Adipose tissue (tissue), 3 donors: ENCODE results near the gene TERB1. TPM values are rescaled to one million over a fixed set of nuclear protein-coding genes. Genes with fewer than 3 reads are reported as not detected.

Experiments
- H3K27ac ChIP-seq: one replicate; pipeline ENCODE4 v1.5.1; 2013; ENCODE audit warnings: low read depth, low read length
- WGBS, 3 donors: extraction: QIAGEN DNeasy Blood & Tissue Kit; methylation state at CpG; one replicate each; pipeline ENCODE4 v1.1.7; 2013; 5-methylcytosine and 5-hydroxymethylcytosine counted together
- polyA plus RNA-seq, 3 donors: library from polyadenylated mRNA; stranded (reverse); fragments of 200-250 nt; gene quantifications; one replicate each; pipeline ENCODE4 v1.2.3, GENCODE V29; 2013
- donor health status: healthy with polysubstance abuse.
- donor health status: Bipolar disorder and iron deficiency.
- donor health status: healthy.

The TERB1 gene, protein sequence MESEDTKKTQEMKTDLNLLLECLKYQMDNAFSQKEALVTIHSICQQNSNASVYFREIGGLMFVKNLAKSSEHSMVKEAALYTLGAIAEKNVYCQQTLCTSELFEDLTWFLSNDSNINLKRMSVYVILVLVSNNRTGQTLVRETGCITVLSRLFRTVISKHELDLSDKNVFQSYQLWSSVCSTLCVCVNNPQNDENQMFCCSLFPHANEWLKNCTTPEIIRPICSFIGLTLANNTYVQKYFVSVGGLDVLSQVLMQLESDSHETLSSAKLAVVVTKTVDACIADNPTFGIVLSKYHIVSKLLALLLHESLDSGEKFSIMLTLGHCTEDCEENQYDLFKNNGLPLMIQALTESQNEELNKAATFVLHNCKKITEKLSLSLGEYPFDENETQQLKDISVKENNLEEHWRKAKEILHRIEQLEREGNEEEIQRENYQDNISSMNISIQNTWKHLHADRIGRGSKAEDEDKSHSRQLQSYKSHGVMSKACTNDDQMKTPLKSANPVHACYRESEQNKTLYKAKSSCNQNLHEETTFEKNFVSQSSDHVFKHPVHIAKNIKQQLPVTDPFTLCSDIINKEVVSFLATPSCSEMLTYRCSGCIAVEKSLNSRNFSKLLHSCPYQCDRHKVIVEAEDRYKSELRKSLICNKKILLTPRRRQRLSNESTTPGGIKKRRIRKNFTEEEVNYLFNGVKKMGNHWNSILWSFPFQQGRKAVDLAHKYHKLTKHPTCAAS
- not detected for polyA plus RNA-seq

GRCh38 chr16:66801320-66802105 lies at the start of gene TERB1:
TERB1 (minus strand) TSS chr16:66801584; CDS start chr16:66796798, 4,786 bp downstream.
- WGBS, 3 donors = 92 to 95% (median 93%) methylated on average over 56 of the region's 56 CpGs
- H3K27ac ChIP-seq = no peak within 1 kb of the TSS

DNA sequence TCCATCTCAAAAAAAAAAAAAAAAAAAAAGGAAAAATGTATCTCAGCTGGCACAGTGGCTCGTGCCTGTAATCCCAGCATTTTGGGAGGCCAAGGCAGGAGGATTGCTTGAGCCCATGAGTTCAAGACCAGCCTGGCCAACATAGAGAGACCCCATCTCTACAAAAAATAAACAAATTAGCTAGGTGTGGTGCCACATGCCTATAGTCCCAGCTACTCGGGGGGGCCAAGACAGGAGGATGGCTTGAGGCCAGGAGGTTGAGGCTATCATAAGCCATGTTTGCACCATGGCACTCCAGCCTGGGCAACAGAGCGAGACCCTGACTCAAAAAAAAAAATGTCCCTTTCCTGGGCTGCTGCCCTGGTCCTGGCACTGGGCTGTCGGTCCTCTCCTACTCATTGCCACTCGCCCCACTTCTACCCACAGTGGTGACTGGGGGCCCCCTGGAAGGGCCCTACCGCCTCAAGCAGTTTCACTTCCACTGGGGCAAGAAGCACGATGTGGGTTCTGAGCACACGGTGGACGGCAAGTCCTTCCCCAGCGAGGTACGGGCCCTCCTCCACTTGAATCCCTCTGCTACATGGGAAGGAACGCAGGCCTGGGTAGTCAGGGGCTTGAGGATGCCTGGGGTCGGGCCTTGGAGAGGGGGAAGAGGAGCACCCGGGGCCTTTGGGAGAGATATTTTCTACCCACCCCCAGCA lies 48.9 kb upstream of the TERB1 start:
- no peak overlapping the region for H3K27ac ChIP-seq
- WGBS, 3 donors = 87 to 92% (median 89%) methylated on average over 14 of the region's 14 CpGs

DNA sequence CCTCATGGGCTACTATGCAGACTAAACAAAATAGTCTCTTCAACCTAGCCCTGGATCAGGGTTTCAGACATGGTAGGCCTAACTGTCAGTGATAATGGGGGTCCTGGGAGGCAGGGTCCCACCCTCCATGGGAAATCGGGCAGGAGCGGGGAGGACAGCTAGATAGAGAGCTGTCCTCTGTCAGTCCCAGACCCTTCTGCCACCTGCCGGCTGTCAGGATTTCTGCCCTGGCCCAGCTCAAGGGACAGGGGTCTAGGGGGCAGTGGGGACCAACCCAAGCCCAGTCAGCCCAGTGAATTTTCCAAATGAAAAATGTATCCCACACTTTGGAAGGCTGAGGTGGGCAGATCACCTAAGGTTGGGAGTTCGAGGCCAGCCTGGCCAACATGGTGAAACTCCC lies 48.2 kb upstream of the TERB1 start:
- H3K27ac ChIP-seq = no peak overlapping the region
- WGBS, 3 donors = 82 to 92% (median 89%) methylated on average over 4 of the region's 4 CpGs

GRCh38 chr16:66849021-66849420 lies 47.6 kb upstream of the TERB1 start:
- no peak overlapping the region for H3K27ac ChIP-seq
- WGBS, 3 donors = 86 to 92% (median 91%) methylated on average over 2 of the region's 2 CpGs

DNA sequence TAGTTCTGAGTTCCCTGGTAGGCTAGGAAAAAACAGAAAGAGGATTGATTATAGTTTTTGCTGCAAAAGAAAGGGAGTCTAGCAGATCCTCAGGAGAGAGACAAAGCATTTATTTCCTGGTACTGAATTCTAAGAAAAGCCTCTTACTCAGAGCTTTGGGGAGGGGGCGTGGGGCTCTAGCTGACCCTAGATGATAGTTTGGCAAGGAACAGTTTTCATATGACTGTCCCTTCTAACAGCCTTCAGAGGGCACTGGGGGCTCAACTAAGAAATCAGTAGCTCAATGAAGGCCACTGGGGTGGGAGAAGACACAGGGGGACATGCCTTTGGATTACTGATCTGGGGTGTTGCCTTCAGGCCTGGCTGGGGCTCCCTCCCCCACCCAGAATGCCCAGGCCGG lies 46.8 kb upstream of the TERB1 start:
- 75 to 81% (median 76%) methylated on average over 2 of the region's 2 CpGs for WGBS, 3 donors
- no peak overlapping the region for H3K27ac ChIP-seq

GRCh38 chr16:66847533-66848067 lies 46.2 kb upstream of the TERB1 start:
- WGBS, 3 donors = 73 to 78% (median 77%) methylated on average over 6 of the region's 6 CpGs
- H3K27ac ChIP-seq = no peak overlapping the region

DNA sequence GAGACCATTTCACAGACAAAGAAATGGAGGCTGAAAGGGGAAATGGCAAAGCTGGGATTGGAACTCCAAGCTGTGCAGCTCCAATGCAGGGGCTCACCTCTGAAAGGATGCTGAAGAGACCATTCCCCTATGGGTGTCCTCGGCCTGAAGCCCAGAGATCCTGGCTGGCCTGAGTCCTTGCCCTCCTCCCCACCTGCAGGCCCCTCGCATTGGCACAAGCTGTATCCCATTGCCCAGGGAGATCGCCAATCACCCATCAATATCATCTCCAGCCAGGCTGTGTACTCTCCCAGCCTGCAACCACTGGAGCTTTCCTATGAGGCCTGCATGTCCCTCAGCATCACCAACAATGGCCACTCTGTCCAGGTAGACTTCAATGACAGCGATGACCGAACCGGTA lies 45.4 kb upstream of the TERB1 start:
- H3K27ac ChIP-seq = no peak overlapping the region
- 93 to 94% (median 94%) methylated on average over 6 of the region's 6 CpGs for WGBS, 3 donors

- 89 to 96% (median 90%) methylated on average over 1 of the region's 1 CpG for WGBS, 3 donors
- H3K27ac ChIP-seq = no peak overlapping the region
Observed at GRCh38 chr16:66846266-66846665, 44.9 kb upstream of the TERB1 start.

GRCh38 chr16:66845791-66846221 lies 44.4 kb upstream of the TERB1 start:
- 52 to 59% (median 58%) methylated on average over 9 of the region's 9 CpGs for WGBS, 3 donors
- no peak overlapping the region for H3K27ac ChIP-seq

DNA sequence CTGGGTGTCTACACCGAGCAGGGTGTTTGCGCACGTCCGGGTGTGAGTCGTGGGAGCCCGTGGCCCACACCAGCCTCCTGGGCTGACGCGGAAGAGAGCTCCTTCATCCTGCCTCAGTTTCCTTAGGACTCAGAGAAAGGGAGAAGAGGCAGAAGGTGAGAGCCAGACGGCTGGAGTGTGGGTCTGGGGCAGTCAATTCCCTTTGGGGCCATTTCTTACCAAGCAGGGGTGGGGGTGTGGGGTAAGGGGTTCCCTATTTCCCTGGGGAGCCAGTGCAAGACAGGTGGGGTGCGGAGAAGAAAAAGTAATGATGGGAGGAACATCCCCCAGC lies 43.7 kb upstream of the TERB1 start:
- no peak overlapping the region for H3K27ac ChIP-seq
- WGBS, 3 donors = 13 to 17% (median 13%) methylated on average over 10 of the region's 10 CpGs

GRCh38 chr16:66844342-66845079 lies 43.1 kb upstream of the TERB1 start, which contains the start of gene CA7:
CA7 (plus strand) TSS chr16:66844414; CDS start chr16:66844488, 74 bp downstream.
- WGBS, 3 donors = 1 to 2% (median 2%) methylated on average over 74 to 79 of the region's 79 CpGs

GRCh38 chr16:66844009-66844341 lies 42.6 kb upstream of the TERB1 start:
- 17 to 21% (median 19%) methylated on average over 11 to 14 of the region's 14 CpGs for WGBS, 3 donors

More at GRCh38 chr16:66844342-66845079, 43.1 kb upstream of the TERB1 start, which contains the start of gene CA7:
- H3K27ac ChIP-seq = no peak within 1 kb of the TSS

DNA sequence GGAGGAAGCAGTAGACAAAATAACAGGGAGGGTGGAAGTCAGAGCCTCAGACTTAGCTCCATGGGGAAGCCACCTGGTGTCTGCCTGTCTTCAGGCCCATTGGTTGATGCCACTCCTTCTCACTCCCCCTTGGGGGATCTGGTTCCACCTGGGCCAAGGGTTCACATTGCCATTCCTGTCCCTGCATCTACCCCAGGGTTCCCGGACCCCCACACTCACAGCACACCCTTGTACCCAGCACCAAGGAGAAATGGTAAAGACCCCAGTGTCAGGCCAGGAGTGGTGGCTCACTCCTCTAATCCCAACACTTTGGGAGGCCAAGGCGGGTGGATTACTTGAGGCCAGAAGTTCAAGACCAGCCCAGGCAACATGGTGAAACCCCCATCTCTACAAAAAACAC lies 41.8 kb upstream of the TERB1 start:
- H3K27ac ChIP-seq = no peak overlapping the region
- 94 to 99% (median 97%) methylated on average over 2 of the region's 2 CpGs for WGBS, 3 donors

More at GRCh38 chr16:66844009-66844341, 42.6 kb upstream of the TERB1 start:
- no peak overlapping the region for H3K27ac ChIP-seq

DNA sequence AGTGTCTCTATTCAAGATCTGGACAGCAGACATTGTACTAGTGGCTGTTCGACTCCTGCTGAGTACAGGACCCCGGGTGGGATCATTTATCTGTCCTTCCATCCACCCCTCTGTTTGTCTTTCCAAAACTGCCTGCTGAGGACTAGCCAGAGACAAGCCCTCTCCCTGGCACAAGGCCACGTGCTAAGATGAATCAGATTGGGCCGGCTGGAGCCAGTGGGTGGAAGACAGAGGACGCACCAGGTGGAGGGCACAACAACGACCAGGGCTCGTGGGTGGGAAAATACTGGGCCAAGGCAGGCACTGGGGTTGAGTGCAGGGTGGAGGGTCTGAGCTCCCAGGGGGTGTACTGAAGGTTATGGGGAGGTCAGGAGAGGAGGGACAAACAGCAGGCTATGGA lies 41.4 kb upstream of the TERB1 start:
- WGBS, 3 donors = 70 to 81% (median 78%) methylated on average over 7 of the region's 7 CpGs
- H3K27ac ChIP-seq = no peak overlapping the region

GRCh38 chr16:66841366-66841765 lies 40.0 kb upstream of the TERB1 start:
- 87 to 91% (median 88%) methylated on average over 4 of the region's 4 CpGs for WGBS, 3 donors
- no peak overlapping the region for H3K27ac ChIP-seq

GRCh38 chr16:66840883-66841282 lies 39.5 kb upstream of the TERB1 start:
- WGBS, 3 donors = 48 to 50% (median 48%) methylated on average over 3 of the region's 3 CpGs
- H3K27ac ChIP-seq = no peak overlapping the region

- H3K27ac ChIP-seq = no peak overlapping the region
- 82 to 88% (median 87%) methylated on average over 5 of the region's 5 CpGs for WGBS, 3 donors
Observed at GRCh38 chr16:66834746-66835145, 33.4 kb upstream of the TERB1 start.
